HG02885 (cell line): Measurements from ENCODE around the gene CCDC169.
"Not testable (repeated sequence)": the region's sequence is repeated elsewhere in the genome, so short reads cannot be mapped to it uniquely, and the experiment has no call there.

Source experiments
- ATAC-seq: cut with Tn5 transposase; IDR thresholded peaks from one replicate; pipeline ENCODE4 v1.9.1; 2021; ENCODE audit warnings: mild to moderate bottlenecking; ENCODE audit not compliant: unreplicated experiment, poor library complexity

The CCDC169 gene

GRCh38 chr13:36319793-36320192 lies 22.2 kb upstream of the CCDC169 start:
- not testable (repeated sequence) for ATAC-seq

- no peak for ATAC-seq
Observed at GRCh38 chr13:36313047-36313969, 15.7 kb upstream of the CCDC169 start.

DNA sequence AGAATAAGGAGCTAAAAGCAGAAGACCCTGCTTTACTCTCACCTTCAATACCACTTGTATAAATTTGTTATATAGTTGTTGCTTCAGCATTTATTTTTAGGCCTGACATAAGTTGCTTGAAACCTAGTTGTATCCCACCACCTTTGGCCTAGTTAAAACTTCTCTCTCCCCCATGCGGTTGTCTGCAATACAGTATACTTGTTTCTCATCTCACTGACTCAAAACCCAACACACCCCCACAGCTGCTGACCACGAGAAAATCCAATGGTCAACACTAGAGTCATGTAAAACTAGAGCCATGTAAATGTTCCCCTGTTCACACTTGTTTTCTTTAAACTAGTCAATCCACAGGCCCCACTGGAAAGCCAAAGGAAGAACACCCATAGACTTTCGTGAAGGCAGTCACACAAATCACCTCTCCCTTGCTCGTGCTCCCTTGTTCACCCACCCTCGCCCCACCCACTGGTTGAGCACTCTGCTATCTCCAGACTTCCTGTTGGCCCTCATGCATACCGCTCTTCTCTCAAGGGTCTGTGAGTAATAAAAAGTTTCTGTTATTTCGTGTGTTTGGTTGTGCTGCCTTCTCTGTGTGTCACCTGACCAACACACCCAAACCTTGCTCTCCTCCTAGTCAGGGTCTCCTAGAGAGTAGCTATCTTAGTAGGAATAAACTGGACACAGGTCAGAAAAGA lies 12.9 kb upstream of the CCDC169 start:
- ATAC-seq, result peak; percentile 84

DNA sequence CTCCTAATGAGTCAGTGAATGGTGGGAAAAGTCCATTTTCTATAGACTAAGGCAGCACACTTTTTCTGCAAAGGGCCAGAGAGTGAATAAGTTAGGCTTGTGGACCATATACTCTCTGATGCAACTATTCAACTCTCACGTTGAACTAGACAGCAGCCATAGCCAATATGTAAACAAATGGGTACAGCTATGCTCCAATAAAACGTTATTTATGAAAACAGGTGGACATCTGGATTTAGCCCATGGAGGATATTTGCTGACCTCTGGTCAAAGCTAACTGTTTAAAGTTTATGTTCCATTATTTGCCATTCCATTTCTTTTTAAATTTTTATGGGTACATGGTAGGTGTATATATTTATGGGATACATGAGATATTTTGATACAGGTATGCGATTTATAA lies 4.7 kb upstream of the CCDC169 start:
- no peak for ATAC-seq

DNA sequence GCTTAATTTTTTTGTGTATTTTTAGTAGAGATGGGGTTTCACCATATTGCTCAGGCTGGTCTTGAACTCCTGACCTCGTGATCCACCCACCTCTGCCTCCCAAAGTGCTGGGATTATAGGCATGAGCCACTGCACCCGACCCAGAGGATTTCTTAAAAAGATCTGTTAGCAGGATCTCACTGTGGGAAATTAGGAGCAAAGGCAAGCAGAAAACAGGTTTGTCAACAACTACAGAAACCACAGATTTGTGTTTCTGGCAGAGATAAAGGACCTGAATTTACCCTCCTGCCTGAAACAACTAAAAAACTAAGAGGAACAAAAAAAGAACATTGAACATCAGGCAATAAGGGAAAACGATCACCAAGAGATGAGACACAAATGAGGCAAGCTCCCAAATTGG lies 1.9 kb upstream of the CCDC169 start:
- not testable (repeated sequence) for ATAC-seq

DNA sequence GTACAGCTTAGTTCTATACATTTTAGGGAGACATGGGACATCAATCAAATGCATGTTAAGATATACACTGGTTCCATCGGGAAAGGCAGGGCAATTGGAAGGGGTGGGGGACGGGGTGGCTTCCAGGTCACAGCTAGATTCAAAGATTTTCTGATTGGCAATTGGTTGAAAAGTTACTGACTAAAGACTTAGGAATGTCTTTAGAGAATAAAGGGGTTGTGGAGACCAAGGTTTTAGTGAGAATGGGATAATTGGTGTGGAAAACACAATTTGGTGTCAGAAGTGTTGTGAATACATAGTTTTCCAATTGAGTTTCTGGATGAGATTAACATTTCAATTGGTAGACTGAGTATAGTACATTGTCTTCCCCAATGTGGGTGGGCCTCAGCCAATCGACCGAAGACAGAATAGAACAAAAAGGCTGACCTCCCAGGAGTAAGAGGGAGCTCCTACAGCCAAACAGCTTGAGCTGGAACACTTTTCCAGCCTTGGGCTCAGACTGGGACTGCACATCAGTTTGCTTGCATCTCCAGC lies 988 bp upstream of the CCDC169 start:
- no peak for ATAC-seq

GRCh38 chr13:36294096-36294495 lies 3.5 kb downstream of the CCDC169 start:
- no peak for ATAC-seq

DNA sequence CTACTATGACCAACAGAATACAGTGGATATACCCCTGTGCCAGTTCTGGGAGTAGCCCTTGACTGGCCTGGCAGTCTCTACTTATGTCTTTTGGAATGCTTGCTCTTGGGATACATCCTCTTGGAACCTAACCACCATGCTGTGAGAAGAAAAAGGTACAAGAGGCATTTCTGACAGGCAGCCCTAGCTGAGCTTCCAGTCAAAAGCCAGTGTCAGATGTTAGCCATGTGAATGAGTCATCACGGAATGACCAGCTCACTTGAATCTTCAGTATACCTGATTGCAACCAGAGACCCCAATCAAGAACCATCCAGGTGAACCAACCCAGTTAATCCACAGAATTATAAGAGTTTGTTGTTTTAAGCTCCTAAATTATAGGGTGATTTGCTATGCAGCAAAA lies 4.1 kb downstream of the CCDC169 start:
- no peak for ATAC-seq

- ATAC-seq, result no peak
Observed at GRCh38 chr13:36288794-36289391, 8.7 kb downstream of the CCDC169 start.

- ATAC-seq, result no peak
Observed at GRCh38 chr13:36286006-36286405, 11.6 kb downstream of the CCDC169 start.

DNA sequence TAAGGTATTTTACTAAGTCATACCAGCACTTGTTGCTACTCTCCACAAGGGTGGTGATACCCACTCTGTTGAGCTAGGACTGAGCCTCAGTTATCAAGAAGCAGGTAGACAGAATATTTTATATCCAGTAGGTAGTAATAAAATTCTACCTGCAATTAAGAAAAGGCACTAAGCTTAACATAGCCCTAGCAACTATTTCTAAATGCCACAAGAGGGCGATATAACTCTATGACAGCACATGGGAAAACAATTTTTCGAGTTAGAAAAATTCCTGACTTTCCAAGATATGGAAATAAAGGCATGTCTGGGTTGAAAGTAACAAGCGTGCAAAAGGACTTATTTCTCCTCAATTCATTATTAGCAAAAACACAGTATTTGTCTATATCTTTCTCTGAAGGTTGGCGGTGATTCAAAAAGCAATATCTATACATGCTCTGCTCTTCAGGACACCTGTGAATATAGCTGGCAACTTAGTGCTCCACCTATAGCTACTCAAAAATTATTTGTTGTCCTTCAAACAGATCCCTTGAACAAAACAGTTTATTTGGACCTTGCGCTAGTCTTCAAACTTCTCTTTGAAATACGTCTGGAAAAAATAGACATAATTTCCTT lies 14.7 kb downstream of the CCDC169 start:
- peak; percentile 75 for ATAC-seq

GRCh38 chr13:36275190-36276002 lies 22.2 kb downstream of the CCDC169 start:
- ATAC-seq, result no peak

DNA sequence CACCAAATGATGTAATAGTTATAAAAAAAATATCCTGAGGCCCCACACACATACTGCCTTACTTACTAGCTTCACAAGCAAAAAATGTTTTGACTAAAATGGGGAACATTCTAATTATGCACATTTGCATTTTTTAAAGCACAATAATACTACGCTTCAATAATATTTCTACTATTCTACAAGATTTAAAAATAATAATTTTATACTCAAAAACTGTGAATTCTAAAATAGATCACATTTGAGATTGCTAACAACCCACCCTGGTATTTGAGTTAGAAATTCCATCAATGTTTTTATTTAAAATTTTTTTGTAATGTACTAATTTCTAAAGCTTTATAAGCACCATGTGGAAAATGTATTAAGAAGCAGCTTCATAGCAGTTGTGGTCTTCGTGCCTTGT lies 24.2 kb downstream of the CCDC169 start:
- no peak for ATAC-seq

DNA sequence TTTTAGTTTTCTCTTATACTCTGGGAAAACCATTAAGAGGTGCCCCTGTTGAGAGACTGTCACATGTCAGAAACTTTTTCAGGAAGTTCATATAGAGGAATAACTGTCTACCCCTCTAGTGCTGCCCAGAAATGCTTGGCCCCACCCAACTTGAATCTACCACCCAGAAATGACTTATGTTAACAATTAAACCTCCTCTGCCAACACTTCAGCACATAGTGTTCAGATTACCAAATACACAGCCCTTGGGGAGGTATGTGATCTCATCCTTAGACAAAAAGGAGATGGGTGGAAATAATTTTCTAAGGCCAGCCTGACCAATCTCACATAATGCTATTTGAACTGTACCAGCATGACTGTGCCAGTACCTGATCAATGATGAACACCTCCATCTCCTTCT lies 35.6 kb downstream of the CCDC169 start:
- no peak for ATAC-seq

DNA sequence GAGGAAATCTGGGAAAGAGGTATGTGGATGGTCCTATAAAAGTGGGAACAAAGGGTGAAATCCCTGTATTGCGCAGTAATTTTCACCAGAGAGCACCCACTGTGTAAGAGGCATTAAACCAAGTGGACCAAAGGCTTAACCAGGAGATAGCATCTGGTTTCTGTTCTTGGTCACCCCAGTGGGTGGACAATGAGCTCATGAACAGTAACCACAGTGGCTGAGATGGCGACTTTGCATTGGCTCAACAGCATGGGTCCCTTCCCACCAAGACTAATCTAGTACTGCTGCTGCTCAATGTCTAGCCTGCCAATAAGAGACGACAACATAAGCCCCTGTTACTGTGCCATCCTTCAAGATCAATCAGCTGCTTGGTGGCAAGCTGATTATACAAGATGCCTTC lies 36.6 kb downstream of the CCDC169 start:
- no peak for ATAC-seq

DNA sequence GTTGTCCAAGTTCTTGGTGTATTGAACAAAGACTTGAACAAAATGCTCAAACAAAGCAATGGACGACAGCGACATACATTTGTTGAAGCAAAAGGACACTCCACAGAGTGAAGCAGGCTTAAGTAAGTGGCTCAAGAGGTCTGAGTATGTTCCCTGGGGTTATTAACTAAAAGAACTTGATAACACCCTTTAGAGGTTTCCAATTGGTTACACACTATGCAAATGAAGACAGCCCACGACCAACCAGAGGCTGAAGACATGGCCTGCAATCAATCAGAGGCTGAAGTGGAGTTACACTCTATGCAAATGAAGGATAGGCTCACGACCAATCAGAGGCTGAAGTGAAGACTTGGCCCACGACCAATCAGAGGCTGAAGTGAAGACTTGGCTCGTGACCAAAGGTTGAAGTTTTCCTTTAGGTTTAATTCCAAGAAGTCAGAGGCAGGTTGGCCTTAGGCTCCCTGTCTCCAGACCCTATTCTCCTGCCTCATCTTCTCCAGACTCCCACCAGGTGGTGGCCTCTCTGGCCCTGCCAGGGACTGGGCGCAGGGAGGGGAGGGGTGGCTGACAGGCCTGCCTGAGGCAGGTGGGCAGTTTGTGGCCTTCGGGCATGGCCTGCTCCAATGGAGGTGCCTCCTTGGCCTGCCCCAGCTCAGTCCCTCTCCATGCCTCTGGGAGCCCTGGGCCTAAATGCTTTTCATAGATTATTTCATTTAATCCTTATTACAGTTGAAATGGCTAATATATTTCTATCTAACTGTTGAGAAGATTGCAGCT lies 38.1 kb downstream of the CCDC169 start:
- ATAC-seq, result no peak

- ATAC-seq, result no peak
Observed at GRCh38 chr13:36258831-36259230, 38.8 kb downstream of the CCDC169 start.

- peak; percentile 50 for ATAC-seq
Observed at GRCh38 chr13:36251526-36251925, 46.1 kb downstream of the CCDC169 start.

- ATAC-seq, result no peak
Observed at GRCh38 chr13:36251017-36251416, 46.6 kb downstream of the CCDC169 start.
